ENCODE data around the gene USP28. TPM values are rescaled to one million over a fixed set of nuclear protein-coding genes. Genes with fewer than 3 reads are reported as not detected.
"Not testable (repeated sequence)": the region's sequence is repeated elsewhere in the genome, so short reads cannot be mapped to it uniquely, and the experiment has no call there.

The USP28 gene
- total RNA-seq, 1 donor from 2014 or later, result 19.9 TPM

DNA sequence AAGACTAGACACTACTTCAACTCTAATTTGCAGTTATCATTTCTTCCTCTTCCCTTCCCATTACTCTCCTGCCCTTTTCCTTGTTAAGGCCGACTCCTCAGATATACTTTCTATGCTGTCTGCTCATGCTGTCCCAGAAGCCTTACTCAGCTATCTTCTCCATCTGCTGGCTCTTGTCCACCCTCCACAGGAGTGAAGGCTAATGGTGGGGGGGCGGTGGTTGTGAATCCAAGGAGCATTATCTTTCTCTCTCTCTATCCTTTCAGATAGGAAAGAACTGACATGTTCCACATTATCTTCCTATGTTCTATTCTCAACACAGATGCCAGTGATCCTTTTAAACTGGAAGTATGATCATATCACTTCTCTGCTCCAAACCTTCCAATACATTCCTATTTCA, 37.4 kb downstream of the USP28 start:
- no peak for DNase-seq (ENCODE audit: low spot score)

DNA sequence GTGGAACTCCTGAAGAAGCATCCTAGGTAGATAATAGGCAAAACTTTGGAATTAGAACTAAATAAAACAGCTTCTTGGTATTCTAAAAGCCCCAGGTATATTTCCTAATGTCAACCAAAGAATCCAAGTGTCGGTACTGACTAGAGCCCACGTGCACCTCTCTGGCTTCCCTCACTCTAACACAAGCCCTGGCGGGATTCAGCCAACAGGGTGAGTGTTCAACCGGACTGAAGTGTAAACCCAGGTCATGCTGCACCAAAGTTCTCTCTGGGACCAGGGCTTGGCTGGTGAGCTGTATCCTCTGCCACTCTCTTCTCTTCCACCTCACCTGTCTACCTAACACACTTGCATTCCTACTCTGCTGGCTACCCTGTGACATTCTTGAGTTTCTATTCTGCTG, 40.1 kb downstream of the USP28 start:
- no peak for DNase-seq (ENCODE audit: low spot score)

DNA sequence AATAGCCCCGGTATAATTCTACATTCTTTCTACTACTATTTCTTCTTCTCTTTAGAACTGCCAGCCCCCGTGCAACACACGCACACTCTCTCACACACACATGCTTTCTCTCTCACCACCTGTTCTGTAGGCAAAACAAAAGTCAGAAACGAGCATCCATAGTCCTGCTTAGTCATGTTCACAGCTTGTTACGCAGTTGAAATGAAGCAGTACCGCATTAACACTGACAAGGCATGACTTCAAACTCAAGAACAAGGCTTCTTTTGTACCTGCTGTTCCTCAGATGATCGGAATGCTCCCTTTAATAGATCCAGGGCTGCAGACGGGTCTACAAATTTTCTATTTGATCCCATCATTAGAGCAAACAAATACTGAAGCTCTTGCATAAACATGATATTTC, 42.2 kb downstream of the USP28 start:
- no peak for DNase-seq (ENCODE audit: low spot score)

DNA sequence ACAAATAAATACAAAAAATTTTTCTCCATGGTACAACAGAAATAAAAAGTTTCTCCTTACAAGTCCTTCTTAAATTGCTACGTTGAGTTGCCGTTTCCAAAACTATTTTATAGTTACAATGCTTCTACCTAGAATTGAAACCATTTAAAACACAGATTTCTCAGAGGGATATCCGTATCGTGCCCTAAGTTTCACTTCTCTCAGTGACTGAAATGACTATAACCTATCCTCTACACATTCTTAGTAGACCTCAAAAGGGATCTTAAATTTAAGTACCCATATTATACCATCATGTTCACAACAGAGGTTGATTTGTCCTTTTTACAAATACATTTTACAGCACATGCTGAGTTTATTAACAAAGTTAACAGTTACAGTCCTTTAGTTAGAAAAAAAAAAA, 44.1 kb downstream of the USP28 start:
- no peak for DNase-seq (ENCODE audit: low spot score)

DNA sequence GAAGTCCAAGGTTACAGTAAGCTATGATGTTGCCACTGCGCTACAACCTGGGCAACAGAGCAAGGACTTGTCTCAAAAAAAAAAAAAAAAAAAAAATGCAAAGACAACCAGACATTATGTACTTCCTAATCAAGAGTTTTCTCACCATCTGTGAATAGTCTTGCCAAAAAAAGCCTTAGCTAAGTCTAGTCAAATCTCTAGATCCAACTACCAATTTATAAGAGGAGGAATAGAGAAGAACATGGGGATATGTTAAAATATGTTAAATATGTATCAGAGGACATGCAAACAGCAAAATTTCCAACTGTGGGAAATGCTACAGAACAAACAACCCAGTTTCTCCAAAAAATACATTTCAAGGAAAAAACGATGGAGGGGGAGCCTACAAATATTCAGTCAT, 45.6 kb downstream of the USP28 start:
- no peak for DNase-seq (ENCODE audit: low spot score)

DNA sequence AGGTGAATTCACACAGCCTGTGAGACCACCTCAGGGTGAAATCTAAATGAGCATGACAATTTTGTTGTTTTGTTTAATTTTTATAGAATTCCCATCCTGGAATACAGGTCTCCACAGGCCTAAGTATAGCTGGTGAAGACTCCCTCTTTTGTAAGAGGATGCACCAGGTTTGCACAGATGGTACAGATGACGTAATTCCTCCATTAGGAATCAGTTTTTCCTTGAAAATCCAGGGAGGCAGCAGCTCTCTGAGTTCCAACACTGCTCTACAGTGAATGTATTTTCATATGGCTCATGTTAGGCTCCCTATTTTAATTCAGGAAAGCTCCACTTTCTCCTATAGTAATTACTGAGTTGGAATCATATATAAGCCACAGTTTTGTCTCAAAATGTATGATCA, 47.2 kb downstream of the USP28 start:
- no peak for DNase-seq (ENCODE audit: low spot score)

DNA sequence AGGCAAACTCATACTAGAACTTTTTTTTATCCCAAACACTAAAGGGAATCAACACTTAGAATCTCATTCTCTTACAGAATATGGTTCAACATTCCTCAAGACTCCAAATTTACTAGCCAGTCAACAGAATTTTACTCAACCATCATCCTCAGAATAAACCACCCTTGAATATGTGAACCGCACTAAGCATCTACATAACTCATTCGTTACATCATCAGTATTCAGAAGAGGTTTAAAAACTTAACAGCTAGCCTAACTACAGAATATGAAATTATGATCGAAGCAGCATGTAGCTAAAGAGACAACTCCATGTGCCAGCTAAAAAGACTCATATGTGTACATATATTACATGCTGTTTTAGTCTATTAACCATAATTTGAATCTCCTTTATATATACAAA, 47.9 kb downstream of the USP28 start:
- DNase-seq (ENCODE audit: low spot score), result no peak

DNA sequence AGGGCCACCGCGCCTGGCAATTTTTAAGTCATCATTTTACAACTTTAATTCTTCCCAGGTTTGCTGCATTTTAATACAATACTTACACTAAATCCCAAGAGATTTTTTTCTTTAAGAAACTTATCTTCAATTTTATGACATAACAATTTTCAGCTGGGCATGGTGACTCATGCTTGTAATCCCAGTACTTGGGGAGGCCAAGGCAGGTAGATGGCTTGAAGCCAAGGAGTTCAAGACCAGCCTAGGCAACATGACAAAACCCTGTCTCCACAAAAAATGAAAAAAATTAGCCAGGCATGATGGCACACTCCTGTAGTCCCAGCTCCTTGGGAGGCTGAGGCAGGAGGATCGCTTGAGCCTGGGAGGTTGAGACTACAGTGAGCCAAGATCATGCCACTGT, 56.9 kb downstream of the USP28 start:
- no peak for DNase-seq (ENCODE audit: low spot score)

DNA sequence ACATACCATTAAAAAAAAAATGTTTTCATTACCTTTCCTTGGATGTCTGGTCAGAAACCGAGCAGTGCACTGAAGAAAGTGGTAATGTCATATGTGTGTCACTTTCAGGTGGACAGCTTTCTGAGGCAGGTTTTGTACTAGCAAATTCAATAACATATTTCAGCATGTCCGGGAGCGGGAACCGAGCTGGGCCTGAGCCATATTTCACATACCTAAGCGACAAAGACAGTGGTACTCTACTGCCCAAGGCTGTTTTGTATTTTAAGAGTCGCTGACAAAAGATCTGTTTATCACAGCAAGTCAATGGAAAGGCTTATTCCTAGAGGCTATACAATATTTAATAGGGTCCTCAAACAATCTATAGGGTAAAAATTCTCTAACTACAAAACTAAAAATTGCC, 57.7 kb downstream of the USP28 start:
- no peak for DNase-seq (ENCODE audit: low spot score)

DNA sequence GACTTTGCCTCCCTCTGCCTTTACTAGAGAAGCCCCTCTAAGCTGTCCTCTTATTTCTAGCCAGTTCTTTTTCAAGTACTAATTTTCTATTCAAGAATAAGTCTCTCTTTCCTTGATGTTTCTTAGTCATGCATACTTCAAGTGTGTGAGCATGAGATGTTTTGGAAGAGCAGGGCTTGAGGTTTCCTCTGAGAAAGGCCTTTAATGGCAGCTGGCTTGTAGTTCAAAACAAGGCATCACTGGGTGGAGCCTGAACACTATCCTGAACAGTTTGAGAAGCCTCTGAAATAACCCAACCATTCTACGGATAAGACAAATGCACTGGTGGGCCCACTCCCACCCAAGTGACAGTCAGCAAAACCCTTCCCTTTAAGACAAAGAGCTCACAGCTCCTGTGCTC, 58.2 kb downstream of the USP28 start:
- no peak for DNase-seq (ENCODE audit: low spot score)

DNA sequence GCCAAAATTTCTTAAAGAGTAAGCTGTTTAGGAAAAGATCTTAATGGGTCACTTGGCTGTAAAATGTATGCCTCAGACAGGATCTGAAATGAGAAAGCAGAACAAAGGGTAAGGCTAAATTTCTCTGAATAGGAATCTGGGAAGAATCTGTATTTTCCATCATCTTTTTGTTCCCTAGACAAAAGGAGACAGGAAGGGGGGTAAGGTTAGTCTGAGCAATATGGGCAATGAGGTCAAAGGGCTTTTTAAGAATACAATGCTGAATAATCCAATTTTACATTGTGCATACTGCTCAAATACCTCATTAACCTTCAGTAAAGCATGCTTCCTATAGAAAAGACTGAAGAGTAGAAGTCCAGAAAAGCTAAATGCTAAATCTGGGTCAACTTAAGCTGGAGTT, 61.2 kb downstream of the USP28 start:
- DNase-seq (ENCODE audit: low spot score), result no peak

DNA sequence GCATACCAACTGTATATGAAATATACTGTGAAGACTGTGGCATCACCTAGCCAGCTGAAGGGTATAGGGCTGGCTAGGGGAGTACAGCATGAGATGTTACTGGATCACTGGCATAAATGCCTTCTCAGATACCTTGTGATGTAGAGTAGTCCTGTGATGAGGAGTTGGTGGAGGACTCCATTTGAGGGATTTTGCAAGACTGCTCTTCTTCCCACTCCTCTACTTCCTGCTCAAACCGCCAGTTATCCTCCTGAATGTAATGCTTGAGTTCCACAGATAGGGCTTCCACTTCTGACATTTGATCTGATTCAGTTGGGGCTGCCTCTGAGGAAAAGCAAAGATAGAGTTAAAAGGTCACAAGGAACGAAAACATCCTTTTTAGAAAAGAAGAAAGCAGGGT, 66.4 kb downstream of the USP28 start:
- DNase-seq (ENCODE audit: low spot score), result no peak

DNA sequence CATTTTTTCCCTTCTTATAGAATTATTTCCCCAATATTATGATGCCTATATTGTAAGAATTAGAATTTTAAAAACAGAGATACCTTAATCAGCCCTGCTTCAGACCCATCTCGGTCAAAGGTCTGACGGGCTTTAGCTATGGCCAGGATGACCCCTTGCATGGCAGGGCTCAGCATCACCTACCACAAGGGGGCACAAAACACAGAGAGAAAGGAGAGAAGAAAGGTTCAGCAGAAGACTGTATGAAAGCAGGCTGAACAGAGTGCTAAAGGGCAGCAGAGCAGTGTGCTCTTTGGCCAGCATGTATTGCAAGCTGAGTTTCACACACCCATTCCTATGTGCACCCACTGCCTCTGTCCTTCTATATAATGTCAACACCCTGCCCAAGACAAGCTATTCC, 69.0 kb downstream of the USP28 start:
- DNase-seq (ENCODE audit: low spot score), result no peak

DNA sequence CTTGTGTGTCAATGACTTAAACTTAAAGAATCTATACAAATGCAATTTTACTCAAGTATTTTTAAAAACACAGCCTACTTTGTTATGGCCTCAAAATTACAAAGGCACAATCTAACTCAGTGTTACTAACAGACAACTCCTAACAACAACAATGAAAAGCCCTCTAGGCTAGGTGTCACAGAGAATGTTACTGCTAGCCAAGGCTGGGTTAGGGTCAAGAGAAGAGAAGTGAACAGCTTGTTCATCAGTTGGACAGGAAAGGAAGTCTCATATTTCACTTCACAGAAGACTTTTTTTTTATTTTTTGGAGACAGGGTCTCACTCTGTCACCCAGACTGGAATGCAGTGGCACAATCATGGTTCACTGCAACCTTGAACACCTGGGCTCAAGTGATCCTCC, 69.7 kb downstream of the USP28 start:
- no peak for DNase-seq (ENCODE audit: low spot score)

DNA sequence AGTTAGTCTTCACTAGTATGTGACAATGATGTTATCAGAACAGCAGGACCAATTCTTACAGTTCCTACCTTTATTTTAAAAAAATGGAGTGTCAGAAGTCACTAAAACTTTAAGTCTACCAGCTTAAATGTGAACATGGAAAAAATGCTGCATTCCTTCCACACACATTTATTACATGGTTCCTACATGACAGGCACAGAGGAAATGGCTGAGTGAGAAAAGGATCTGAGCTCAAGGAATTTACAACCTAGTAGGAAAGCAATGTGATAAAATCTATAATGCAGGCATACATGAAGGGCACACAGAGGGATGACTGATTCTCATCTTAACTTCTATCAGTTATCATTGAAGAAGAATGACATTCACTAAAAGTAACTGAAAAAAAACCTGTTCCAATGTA, 72.8 kb downstream of the USP28 start:
- DNase-seq (ENCODE audit: low spot score), result no peak

DNA sequence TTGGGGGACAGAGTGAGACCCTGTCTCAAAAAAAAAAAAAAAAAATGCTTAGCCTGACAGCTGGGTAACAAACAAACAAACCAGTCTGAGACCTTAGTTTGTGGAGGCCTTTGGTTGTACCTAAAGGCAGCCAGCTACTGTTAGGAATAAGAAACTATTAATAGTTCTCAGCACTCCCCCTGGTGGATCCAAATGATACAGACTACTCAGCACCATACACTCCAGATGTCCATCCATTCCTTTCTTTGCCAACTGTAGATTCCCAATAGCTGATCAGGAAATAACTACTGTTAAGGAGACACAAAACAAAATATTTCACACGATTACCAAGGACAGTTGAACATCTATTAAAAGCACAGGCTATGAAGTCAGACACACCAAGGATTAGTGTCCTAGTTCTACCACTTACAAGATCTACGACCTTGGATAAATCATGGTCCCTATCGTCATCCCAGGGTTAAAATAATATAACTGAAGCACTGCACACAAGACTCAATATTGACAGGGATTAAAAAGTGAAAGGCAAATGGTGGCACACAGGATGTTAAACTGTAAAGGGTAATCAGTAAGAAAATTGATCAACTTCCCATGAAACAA, 78.6 kb downstream of the USP28 start:
- peak; percentile 44 for DNase-seq (ENCODE audit: low spot score)

DNA sequence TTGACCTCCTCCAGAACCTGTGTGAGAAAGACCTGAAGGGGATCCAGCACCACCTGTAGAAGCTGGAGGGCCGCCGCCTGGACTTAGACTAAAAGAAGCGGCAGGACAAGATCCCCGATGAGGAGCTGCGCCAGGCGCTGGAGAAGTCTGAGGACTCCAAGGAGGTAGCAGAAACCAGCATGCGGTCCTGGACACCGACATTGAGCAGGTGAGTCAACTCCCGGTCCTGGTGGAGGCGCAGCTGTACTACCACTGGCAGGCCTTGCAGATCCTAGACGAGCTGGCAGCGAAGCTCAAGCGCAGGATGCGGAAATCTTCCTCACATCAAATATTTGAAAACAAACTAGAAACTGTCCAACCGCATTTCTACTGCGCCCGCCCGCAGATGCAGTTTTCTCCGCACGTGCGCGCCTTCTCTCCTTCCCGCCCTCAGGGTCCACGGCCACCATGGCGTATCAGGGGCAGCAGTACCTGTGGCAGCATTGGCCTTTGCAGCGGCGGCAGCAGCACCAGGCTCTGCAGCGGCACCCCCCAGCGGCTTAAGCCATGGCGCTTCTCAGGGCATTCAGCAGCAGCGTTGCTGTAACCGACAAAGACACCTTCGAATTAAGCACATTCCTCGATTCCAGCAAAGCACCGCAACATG, 85.6 kb downstream of the USP28 start:
- no peak for DNase-seq (ENCODE audit: low spot score)

DNA sequence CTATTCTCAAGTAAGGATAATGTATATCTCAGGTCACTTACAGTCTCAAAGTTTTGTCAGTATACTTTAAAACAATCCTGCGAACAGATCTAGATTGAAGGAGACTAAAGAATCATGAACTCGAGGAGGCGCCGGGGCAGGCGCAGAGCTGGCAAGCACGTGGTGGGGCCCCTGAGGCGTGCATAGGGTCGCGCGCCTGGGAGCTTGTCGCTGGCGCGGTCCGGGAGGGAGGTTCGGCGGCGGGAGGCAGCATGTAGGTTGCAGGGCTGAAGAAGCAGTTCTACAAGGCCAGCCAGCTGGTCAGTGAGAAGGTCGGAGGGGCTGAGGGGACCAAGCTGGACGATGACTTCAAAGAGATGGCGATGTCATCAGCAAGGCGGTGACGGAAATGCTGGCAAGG, 86.4 kb downstream of the USP28 start:
- DNase-seq (ENCODE audit: low spot score), result not testable (repeated sequence)

DNA sequence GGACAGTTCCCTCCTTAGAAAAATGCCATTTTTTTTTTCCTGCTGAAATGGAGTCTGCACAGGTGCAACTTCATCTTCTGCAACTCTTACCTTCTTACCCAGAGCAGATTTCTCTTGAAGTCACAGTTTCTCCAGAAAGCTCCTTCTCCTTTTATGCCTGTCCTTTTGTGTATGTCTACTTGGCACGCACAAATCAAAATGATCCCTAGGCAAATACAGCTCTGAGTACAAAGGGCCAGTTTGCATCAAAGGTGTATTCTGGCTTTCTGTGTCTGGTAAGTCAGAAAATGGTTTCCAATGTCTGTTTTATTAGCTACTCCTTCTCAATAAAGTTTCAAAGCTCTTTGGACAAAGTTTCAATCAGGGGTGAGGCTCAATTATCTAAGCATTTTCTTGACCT, 93.2 kb downstream of the USP28 start:
- no peak for DNase-seq (ENCODE audit: low spot score)

DNA sequence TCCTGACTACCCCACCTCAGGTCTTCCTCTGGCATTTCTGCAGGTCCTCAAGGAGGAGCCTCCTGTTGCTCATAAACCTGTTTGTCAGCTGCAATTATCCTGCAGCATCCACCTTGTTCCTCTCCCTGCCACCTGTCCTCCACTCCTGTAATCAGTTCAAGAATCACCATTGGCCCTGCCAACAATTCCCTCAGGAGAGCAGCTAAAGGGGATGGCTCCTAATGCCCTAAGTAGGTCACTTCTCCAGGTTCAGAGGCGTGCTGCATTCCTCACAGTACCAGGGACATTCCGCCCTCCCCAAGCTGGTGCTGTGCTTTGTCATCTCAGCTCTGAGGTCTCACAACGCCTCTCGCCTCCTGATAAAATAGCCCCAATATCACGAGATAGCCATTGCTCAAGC, 93.7 kb downstream of the USP28 start:
- DNase-seq (ENCODE audit: low spot score), result no peak

DNA sequence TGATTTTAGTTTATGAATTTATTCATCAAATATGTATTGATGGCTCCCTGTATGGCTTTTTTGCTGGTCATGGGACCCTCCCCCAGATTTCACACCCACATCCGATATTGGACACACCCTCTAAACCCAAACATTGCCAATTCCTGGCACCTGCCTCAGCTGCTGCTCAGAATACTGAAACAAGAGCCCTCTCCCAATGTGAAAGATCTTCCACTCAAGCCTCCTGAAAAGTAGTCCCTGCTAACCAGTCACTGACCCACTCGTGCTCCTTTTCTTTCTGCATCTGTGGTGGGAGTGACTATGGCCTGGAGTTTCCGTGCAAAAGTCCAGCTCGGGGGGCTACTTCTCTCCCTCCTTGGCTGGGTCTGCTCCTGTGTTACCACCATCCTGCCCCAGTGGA, 95.9 kb downstream of the USP28 start, which contains the start of gene CLDN25:
Gene CLDN25 (plus strand): TSS at position 301 of the 400 bp plus-strand sequence. CDS start 0 bp downstream, at position 301.
- no peak for DNase-seq (ENCODE audit: low spot score)

DNA sequence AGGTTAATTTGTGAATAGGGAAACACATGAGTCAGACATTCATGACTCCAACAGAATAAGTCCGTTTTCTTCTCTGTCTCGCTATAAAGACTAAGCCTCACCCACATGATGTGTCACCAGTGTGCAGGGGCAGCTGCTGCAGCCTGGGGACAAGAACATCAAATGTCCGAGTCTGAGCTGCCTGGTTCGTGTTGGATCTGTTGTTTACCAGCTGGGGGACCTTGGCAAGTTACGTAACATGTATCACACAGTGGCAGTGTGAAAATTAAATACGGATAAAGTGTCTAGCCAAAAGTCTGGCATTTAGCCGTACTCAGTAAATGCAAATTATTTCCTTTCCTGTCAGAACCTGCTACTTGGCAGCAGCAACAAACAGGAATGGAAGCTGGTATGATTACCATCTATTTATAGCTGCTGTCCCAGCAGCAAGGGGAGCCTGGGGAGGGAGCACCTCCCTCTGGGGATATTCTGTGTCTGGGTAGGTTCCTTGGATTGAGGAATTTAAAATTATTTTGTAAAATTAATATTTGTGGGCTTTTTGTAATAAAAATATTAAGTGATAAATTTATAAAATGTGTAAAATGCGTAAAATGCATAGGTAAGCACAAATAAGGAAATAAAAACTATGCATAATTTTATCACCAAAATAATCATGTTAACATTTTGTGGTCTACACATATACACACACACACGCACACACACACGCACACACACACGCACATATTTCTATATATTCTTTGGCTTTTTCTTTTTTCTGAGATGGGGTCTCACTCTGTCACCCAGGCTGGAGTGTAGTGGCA, 97.1 kb downstream of the USP28 start:
- peak; percentile 30 for DNase-seq (ENCODE audit: low spot score)

DNA sequence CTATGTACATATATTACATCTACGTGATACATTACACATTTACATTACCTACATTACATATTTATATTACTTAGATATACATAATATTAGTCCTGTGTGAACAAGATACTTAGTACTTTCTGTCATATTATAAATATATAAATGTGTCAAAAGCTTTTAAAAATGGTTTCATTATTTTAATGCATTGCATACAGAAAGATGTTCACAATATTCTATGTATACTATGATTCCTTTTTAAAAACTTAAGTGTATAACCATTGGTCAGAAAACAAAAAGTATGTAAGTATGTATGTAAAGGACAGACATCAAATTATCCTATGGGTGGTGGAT, 101.2 kb downstream of the USP28 start:
- no peak for DNase-seq (ENCODE audit: low spot score)

Data from mucosa of gallbladder (tissue), 1 donor.